HG03139 (cell line): ENCODE results near the gene ELK4.

Experiments
- ATAC-seq: cut with Tn5 transposase; IDR thresholded peaks from one replicate; pipeline ENCODE4 v1.9.1; 2021; ENCODE audit not compliant: unreplicated experiment

Gene ELK4

DNA sequence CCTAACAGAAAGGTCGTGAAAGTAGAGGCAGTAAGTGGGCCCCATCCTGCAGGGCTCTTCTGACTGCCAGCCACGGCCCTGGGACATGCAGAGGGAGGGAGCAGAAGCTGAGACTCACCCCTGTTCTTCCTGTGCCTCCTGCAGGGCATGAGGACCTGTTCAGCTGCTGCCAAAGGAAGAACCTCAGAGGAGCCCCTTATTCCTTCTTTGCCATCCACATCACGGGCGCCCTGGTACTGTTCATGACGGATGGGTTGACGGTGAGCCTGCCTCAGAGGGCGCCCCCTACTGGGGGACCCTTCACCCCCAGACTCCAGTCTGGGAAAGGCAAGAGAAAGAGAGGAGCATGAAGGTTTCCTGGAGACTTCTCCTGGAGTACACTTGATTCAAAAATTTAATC, 47.1 kb downstream of the ELK4 start:
- no peak for ATAC-seq

DNA sequence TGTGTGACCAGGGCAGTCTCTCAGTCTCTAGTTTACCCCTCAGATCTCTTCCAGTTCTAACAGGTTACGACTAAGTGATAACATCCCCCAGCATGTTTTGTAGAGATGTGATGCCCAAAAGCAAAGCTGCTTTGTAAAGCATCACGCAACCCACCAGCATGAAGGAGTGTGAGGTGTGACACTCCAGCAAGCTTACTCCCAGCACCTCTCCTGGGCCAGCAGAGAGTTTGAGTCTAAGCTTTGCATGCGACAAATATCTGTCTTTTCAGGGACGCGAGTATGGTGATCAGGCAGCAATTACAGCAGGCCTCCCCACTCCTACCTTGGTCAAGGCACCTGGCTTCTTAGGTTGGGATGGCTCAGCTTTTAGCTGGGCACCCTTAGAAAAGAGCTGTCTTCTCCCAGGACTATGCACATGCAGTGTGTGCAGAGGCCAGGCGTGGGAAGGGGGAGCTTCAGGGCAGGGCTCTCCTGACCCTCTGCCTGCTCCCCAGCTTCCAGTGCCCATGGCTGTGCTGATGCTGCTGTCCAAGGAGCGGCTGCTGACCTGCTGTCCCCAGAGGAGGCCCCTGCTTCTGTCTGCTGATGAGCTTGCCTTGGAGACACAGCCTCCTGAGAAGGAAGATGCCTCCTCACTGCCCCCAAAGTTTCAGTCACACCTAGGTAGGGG, 48.2 kb downstream of the ELK4 start:
- ATAC-seq: no peak

DNA sequence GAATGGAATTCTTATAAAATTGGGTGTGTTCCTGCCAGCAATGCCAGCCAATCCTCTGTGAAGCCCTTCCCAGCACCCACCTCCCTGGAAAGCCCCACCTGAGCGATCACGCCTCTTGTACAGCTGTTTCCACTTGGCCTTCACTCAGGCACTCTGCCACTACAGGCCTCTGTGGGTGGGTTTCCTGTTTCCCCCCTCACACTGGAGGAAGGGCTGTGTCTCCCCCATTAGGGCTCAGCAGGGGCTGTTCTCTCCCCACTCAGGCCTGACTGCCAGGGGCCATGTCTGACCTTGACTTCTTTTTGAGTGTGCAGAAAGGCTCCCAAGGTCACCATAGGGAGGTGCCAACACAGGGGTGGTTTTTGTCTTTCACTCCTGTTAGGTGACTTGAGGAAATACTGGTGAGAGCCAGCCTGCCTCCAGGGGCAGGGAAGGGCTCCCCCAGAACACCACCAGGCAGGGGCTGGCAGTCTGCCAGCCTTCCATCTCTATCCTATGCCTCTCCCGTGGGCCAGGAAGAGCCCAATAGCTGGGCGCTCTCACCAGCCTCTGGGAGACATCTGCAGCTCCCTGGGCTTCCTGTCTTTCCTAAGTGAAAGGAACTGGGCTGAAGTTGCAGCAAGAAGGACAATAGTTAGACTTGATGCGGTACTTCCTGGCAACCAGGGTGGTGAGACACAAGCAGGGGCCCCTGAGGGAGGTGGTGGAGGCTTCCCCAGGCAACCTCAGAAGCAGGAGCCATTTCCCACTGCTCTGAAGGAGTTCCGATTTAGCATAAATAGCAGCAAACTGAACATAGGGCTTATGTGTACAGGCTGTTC, 49.1 kb downstream of the ELK4 start:
- ATAC-seq: no peak

DNA sequence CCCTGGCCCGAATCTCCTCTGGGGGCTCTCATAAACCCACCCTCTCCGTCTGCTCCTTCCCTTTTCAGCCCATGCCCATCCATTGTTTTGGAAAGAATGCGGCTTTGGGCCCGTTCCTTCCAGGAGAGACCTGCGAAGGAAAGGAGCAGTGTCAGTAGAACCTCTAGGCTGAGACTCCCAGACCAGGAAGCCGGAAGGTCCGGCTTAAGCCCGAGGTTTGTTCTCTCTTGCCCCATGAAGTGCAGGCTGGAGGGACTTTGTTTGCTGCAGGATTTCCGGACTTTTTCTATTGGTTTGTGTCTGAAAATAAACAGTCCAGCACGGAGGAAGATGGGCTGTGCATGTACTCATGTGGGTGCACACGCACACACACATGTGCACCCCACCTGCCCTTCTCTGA, 49.8 kb downstream of the ELK4 start:
- no peak for ATAC-seq

DNA sequence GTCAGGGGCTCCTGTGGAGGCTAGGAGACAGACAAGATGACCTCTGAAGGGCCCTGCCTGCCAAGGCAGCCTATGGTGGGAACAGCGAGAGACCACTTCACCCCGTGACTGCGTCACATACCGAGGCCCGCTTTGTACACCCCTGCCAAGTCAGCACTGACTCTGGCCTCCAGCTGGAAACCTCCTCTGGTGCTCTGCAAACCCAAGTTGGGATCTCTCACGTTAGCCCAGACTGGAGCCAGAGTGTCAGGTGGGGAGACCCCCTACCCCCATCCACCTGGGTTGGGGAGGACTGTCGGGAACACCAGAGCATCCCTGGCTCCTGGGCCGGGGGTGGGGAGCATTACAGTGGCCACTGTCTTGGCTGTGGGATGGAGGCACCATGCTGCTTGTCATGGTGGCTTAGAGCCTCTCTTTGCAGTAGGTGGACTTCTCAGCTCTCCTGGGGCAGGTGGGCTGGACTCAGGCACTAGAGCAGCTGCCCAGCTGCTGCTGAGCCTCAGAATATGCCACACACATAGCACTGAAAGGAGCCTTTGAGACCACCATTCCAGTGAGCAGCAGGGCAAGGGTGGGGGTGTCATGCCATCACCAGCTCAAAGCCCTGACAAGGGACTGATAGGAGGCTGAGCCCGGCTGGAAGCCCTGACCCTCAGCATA, 50.4 kb downstream of the ELK4 start:
- no peak for ATAC-seq

DNA sequence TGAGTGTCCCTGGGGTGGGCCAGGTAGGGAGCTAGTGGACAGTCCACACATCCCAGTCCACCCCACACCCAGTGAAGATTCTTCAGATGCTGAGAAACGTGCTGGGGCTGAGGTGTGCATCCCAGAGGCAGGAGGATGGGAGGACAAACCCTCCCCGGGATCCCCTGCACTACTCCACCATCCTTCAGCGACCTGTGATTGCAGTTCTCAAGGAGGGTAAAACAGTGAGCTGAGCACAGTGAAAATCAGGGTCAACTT, 51.0 kb downstream of the ELK4 start:
- ATAC-seq: no peak

DNA sequence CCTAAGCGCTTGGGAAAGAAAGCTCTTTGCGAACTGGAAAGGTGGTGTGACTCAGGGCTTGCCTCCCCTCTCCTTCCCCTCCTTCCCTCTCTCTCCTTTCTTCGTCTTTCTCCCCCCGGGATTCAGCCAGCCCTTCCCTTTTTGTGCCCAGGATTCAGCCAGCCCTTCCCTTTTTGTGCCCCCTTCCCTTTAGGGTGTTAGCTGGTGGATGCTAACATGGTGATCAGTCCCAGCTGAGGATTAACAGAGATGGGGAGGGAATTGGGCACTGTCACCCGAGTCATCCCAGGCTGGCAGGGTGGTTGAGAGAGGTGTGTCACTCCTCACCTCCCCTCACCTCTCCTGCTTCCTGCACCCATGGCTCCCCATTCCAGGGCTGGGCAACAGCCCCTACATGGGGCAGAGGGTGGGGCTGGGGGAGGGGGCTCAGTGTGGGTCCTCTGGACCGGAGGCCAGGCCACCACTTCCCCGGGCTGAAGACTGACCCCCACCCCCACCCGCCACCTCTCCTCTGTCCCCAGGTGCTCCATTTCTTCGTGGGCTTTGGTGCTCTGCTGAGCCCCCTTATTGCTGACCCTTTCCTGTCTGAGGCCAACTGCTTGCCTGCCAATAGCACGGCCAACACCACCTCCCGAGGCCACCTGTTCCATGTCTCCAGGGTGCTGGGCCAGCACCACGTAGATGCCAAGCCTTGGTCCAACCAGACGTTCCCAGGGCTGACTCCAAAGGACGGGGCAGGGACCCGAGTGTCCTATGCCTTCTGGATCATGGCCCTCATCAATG, 51.5 kb downstream of the ELK4 start:
- ATAC-seq: no peak

DNA sequence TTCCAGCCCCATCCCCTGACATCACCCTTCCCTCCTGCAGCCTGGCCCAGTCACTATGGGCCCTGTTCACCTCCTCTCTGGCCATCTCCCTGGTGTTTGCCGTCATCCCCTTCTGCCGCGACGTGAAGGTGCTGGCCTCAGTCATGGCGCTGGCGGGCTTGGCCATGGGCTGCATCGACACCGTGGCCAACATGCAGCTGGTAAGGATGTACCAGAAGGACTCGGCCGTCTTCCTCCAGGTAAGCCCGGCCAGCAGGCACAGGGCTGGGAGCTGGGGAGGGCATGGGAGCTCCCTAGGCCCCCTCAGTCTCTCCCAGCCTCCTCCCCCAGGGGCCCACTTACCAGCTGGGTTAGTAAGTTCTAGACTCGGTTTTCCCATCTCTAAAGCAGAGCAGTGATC, 52.1 kb downstream of the ELK4 start:
- ATAC-seq: no peak

DNA sequence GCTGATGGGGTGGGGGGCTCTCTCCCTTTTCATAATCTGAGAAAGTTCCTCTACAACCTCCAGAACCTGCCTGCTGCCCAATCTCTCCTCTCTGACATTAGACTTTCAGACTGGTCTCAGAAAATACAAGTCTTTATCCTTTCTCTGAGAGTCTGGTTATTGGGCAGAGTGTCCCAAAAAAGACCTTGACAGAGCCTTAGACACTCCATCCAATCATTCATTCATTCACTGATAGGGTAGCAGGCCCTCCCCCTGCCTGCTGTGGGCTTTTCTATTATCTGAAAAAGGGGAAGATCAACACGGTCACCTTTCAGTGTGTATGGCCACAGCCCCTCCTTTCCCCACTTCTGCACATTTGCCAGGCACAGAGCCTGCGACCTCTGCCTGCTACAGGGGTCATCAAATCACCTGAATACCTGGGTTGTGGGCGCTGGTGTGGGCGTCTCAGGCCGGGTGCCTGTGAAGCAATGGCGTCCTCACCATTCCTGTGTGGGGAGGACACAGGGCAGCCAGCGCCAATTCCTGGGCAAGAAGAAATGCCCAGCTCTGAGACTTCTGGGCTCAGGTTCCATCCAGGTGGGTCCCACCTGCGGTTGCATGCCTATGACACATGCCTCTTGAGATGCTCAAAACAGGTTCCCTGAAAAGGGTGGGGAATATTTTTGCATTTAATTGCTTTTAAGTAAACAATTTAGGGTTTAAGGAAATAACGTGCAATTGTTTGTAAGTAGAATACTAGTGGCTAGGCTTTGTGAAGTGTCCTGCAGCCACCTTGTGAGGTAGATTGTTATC, 52.8 kb downstream of the ELK4 start:
- no peak for ATAC-seq

DNA sequence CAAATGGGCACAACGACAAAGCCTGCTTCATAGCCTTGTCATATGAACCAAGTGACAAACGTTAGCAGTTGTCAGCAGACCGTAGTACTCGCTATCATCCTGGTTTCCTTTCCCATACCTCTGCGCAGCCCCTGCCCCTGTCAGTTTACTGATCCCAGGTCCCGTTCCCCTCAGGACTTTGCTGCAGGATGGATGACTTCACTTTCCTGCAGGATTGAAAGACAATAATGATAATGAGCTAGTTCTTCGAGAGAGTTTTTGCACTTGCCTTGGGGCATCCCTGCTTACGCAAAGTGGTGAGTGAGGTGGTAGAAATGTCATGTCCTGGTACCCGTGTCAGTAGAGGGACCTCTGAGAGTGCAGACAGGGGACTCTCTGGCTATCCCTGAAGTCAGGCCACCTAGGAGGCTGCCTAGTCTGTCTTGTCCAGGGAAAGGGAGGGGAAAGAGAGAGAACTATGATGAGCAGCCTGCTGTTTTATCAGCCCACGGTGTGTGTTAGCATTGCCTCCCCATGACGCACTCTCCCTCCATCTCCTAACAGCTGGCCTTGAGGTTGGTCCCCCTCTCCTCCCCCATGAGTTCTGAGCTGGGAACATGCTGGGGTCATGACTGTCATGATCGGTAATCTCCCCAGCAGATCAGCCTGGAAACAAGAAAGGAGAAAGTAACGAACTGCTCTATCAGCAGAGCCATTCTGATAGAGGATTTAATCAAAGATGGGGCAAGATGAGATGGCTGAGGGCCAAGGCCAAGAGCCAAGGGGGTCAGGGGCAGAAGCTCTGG, 53.7 kb downstream of the ELK4 start:
- no peak for ATAC-seq

DNA sequence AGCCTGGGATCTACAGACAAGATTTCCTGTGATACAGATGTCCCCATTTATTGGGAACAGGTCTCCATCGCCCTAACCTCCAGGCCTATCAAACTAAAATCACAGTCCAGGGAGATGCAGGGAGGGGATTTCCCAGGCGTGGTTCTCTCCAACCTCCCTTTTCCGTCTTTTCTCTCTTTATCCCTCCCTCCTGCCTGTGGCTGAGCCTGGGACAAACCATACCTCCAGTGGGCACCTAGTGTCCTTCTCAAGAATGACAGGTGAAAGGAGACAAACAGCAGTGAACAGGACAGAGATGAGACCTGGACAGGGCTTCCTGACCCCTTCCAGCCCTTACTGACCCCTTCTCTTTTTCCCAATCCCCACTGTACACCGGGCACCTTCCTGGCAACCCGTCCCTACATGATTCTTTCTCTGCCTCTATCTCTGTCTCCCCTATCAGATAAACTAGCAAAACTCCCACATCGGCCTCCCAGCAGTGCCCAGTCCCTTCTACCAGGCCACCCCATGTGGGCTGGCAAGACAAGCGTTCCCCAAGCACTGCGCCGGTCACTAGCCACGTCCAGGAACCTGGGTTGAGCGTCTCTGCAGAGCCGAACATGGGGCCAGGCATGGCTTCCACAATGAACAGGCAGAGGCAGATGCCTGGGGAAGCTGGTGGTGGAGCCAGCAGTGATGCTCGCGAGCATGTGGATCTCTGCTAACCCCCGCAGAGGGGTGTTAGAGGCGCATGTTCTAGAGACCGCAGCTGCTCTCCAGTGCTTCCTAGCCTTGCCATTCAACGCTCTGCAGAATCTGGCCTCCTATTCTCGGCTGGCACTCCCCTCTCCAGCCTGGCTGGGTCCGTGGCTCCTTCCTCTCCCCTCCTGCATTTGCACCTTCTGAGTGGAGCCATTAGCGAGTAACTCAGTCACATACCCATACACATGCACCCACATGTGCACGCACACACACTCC, 54.7 kb downstream of the ELK4 start:
- no peak for ATAC-seq

DNA sequence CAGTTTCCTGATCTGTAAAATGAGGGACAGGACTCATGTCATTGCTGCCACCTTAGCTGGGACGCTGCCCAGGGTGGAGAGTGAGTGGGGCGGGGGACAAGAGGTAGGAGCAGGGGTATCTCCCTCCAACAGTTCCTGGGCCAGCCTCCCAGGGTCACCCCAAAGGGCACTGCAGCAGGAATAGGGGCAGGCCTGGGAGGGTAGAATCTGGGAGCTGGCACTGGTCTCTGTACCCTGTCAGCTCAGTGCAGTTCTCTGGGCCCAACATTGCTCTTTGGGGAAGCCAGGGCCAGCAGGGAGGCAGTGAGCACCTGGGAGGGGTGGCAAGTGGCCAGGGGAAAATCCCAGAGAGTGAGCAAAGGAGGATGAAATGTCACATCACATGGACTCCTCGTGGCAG, 55.8 kb downstream of the ELK4 start:
- ATAC-seq: no peak

DNA sequence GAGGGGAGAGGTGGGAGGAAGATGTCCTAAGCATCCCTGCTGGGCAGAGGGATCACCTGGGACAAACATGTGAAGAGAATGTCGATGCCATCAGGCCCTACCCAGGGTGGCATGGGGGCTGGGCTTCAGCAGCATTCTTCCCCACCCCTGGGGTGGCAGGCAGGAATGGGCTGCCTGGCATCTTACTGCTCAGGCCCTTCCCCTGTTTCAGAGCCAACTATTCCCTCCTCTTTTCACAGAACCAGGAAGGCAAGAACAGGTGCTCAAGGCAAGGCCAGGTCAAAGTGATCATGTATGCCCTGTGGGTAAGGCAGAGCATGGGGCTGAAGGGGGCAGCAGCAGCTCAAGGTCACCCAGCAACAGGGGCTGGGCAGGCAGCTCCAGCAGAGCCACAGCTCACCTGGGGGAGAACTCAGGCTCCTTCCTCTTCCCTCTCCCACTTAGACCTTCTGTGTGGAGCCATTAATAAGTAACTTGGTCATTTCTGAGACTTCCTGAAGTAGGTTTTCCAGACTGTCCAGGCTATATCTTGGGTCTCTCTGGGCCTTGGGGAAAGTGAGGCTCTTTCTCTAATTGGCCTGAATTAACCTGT, 56.4 kb downstream of the ELK4 start:
- no peak for ATAC-seq

DNA sequence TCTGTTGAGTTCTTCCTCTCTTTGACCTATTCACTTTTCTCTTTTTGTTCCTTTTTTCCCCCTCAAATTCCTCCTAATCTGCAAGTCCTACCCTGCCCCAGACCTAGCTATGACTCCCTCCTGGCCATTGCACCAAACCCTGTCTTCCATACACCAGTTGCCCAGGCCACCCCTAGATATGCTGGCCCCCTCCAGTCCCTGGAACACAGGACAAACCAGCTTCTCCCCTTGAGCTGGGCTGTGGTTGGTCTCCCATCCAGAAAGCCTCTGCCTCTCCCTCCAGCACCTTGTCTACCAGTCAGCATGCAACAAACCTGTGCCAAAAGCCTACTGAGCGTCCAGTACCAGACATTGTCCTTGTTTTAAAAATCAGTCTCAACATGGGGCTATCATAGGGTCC, 59.4 kb downstream of the ELK4 start:
- no peak for ATAC-seq

DNA sequence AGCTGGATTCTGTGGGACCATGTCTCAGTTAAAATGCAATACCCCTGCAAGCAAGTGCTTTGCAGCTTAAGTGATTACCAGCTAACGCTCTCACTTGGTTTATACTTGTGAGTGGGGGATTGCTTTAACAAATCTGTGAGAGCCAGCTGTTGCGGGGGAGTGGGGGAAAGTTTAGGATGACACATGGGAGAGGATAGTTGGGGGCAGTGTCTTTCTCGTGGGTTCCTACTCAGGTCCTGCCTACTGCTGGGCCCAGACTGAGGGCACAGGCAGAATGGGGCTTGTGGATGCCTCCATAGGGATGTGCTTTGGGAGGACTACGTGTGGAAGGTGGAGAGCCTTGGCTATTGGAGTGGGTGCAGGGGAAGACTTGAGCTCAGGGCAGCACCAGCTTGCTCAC, 60.1 kb downstream of the ELK4 start:
- ATAC-seq: no peak

DNA sequence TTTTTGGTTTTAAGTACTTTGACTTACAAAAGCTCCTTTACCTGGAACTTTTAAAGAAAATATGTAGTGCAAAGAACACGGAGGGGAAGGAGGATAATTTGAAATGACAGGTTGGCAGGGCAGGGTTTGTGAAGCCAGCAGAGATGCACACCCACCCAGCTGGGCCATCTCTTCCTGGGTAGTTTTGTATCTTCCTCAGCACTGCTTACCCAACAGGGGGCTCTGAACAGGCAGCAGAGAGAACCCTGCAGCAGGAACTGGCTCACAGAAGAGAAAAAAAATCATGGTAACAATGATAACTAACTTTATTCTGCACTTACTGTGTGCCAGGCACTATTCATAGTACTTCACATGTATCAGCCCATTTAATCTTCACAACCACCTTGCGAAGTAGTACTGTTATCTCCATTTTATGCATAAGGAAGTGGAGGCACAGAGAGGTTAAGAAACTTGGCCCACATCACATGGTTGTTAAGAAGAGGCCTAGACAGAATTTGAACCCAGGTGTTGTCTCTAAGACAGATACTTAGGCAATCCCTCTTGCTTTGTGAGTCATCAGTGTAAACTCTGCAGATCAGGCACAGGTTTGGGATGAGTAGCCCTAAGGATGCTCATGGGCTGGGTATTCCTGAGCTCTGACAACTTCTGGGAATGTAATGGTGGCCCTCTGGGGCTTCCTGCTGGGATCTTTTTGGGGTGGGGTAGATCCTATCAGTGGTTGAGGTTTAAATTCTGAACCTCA, 60.8 kb downstream of the ELK4 start:
- no peak for ATAC-seq

DNA sequence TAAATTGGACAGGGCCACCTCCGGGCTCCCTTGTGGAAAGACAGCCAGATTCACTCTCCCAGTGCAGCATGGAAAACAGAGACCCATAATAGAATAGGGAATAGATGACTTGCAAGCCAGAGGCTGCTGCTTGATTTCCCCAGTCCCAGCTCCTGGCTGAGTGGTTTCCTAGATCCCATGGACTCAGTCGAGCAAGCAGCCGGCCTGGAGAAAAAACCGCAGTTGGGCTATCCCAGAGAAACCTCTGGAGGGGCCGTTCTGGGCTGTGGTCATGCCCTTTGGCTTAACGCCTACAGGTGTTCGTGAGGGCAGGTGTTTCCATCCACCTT, 61.7 kb downstream of the ELK4 start:
- no peak for ATAC-seq
